HCT116 (cell line): ENCODE measurements around the gene POLE. TPM values are rescaled to one million over a fixed set of nuclear protein-coding genes. Genes with fewer than 3 reads are reported as not detected.

ENCODE experiments used
- ATAC-seq: fragments of 200-7000 bp; cut with Tn5 transposase; 2 replicates; pipeline ENCODE4 v1.9.1; 2020; ENCODE audit warnings: mild to moderate bottlenecking, moderate library complexity
- BruUV-seq: library from RNA; stranded (reverse); fragments of 400-500 nt; replicated peaks from 2 replicates; lab custom pipeline; 2021; lab: Mats Ljungman, UMichigan
- CTCF ChIA-PET: fragments of 300-600 bp; sonication (Branson Sonifier 250); formaldehyde crosslinking; loops from one replicate; lab custom pipeline; 2021; ENCODE audit warnings: antibody characterized with exemption; lab: Charles Lee
- POLR2A ChIA-PET: fragments of 300-600, 350-600 bp; sonication (Branson Sonifier 250); formaldehyde crosslinking; loops from one replicate; lab custom pipeline; 2021; ENCODE audit warnings: antibody characterized with exemption; lab: Charles Lee
- RAD21 ChIA-PET, 2 experiments: fragments of 300-600 bp; sonication (Branson Sonifier 250); formaldehyde crosslinking; loops; one replicate each; lab custom pipeline; 2023; ENCODE audit warnings: low total read pairs in 2 of 2; ENCODE audit not compliant: uncharacterized antibody in 2 of 2, unreplicated experiment in 2 of 2, low non-redundant PET in 1 of 2; lab: Charles Lee
- DNase-seq: peaks from one replicate; pipeline ENCODE4 v3.0.0-alpha.2; 2010; ENCODE audit warnings: low read depth, low spot score
- H2AFZ ChIP-seq: fragments of 200-600 bp; shearing (Covaris generic), sonication (generic); 2 replicates; pipeline ENCODE4 v1.6.1; 2017; ENCODE audit warnings: low read depth, mixed run types, mixed read lengths, antibody characterized with exemption, low read length; ENCODE audit not compliant: poor library complexity, severe bottlenecking
- H3K27ac ChIP-seq: 2 replicates; pipeline ENCODE4 v1.5.1; 2012; ENCODE audit warnings: low read depth, low read length
- H3K27me3 ChIP-seq: fragments of 200-600 bp; sonication (generic); 2 replicates; pipeline ENCODE4 v1.6.1; 2016; ENCODE audit warnings: mixed run types, low read length, mixed read lengths; ENCODE audit not compliant: insufficient read depth
- H3K36me3 ChIP-seq, 2 experiments: fragments of 200-500 bp in 1 of 2; fragments of 200-600 bp in 1 of 2; sonication (Bioruptor generic) in 1 of 2; sonication (generic) in 1 of 2; 2 replicates each; pipeline versions ENCODE4 v1.5.1 to v1.6.1; 2014 to 2016; ENCODE audit warnings: low read length in 2 of 2, inconsistent platforms in 1 of 2, mixed read lengths in 1 of 2, mixed run types in 1 of 2; ENCODE audit not compliant: insufficient read depth in 2 of 2, control insufficient read depth in 1 of 2
- H3K4me1 ChIP-seq, 2 experiments: fragments of 200-600 bp in 1 of 2; sonication (generic) in 1 of 2; 2 replicates each; pipeline versions ENCODE4 v1.5.1 to v1.6.1; 2012 to 2017; ENCODE audit warnings: low read length in 2 of 2, inconsistent platforms in 1 of 2, mild to moderate bottlenecking in 1 of 2, mixed read lengths in 1 of 2, mixed run types in 1 of 2, moderate library complexity in 1 of 2; ENCODE audit not compliant: insufficient read depth in 2 of 2, control insufficient read depth in 1 of 2
- H3K4me2 ChIP-seq: fragments of 200-600 bp; sonication (generic); 2 replicates; pipeline ENCODE4 v1.6.1; 2017; ENCODE audit warnings: mixed run types, low read length, mixed read lengths
- H3K4me3 ChIP-seq, 2 experiments: fragments of 200-600 bp in 1 of 2; sonication (generic) in 1 of 2; replicated peaks in 1 of 2; 2 replicates each; pipeline ENCODE4 v1.5.1; 2011 to 2016; ENCODE audit warnings: low read length in 2 of 2, control low read depth in 1 of 2, low read depth in 1 of 2, mild to moderate bottlenecking in 1 of 2, mixed read lengths in 1 of 2, mixed run types in 1 of 2
- H3K79me2 ChIP-seq: fragments of 200-600 bp; sonication (generic); 2 replicates; pipeline ENCODE4 v1.6.1; 2017; ENCODE audit warnings: mild to moderate bottlenecking, mixed run types, low read length, moderate library complexity, mixed read lengths; ENCODE audit not compliant: insufficient read depth
- H3K9ac ChIP-seq: fragments of 200-600 bp; sonication (generic); 2 replicates; pipeline ENCODE4 v1.6.1; 2016; ENCODE audit warnings: low read length, mixed read lengths
- H3K9me2 ChIP-seq: fragments of 200-600 bp; sonication (generic), shearing (Covaris generic); 2 replicates; pipeline ENCODE4 v1.6.1; 2017; ENCODE audit warnings: mixed run types, mild to moderate bottlenecking, moderate library complexity; ENCODE audit not compliant: insufficient read depth
- H3K9me3 ChIP-seq, 2 experiments: fragments of 200-500 bp in 1 of 2; fragments of 200-600 bp in 1 of 2; sonication (Bioruptor generic) in 1 of 2; sonication (generic) in 1 of 2; 2 replicates each; pipeline ENCODE4 v1.6.1; 2014 to 2017; ENCODE audit warnings: low read length in 2 of 2, mixed read lengths in 2 of 2, inconsistent platforms in 1 of 2, low read depth in 1 of 2, mild to moderate bottlenecking in 1 of 2, mixed run types in 1 of 2, moderate library complexity in 1 of 2; ENCODE audit not compliant: control insufficient read depth in 1 of 2, insufficient read depth in 1 of 2
- H4K20me1 ChIP-seq: fragments of 200-600 bp; sonication (generic), shearing (Covaris generic); 2 replicates; pipeline ENCODE4 v1.6.1; 2017; ENCODE audit warnings: mixed run types, mild to moderate bottlenecking, moderate library complexity; ENCODE audit not compliant: insufficient read depth
- CBX3 ChIP-seq: IDR thresholded peaks from 2 replicates; pipeline ENCODE4 v1.6.1; 2012; ENCODE audit warnings: low read depth
- CEBPB ChIP-seq: IDR thresholded peaks from 2 replicates; pipeline ENCODE4 v1.6.1; 2012; ENCODE audit warnings: low read depth
- EGR1 ChIP-seq: IDR thresholded peaks from 2 replicates; pipeline ENCODE4 v1.6.1; 2012; ENCODE audit warnings: low read depth
- EZH2 ChIP-seq: fragments of 200-600 bp; sonication (generic); IDR thresholded peaks from 2 replicates; pipeline ENCODE4 v1.6.1; 2017; ENCODE audit warnings: antibody characterized with exemption, mixed run types
- EZH2phosphoT487 ChIP-seq: fragments of 200-600 bp; IDR thresholded peaks from 2 replicates; pipeline ENCODE4 v1.6.1; 2018; ENCODE audit warnings: antibody characterized with exemption, borderline replicate concordance
- FOSL1 ChIP-seq: IDR thresholded peaks from 2 replicates; pipeline ENCODE4 v1.6.1; 2012; ENCODE audit warnings: low read depth
- JUND ChIP-seq: IDR thresholded peaks from 2 replicates; pipeline ENCODE4 v1.6.1; 2012
- MAX ChIP-seq: IDR thresholded peaks from 2 replicates; pipeline ENCODE4 v1.6.1; 2012
- SP1 ChIP-seq: IDR thresholded peaks from 2 replicates; pipeline ENCODE4 v1.6.1; 2012; ENCODE audit warnings: low read depth
- SRF ChIP-seq: IDR thresholded peaks from 2 replicates; pipeline ENCODE4 v1.6.1; 2012; ENCODE audit warnings: low read depth
- ZNF274 ChIP-seq: fragments of 200-500 bp; sonication (Bioruptor generic); IDR thresholded peaks from 2 replicates; pipeline ENCODE4 v1.6.1; 2014; ENCODE audit warnings: mild to moderate bottlenecking, low read depth, low read length, inconsistent platforms
- intact Hi-C: fragments of 100-400 bp; cut with micrococcal nuclease; formaldehyde crosslinking; loops from 2 replicates; pipeline ENCODE4 v1.10.0; 2022
- total RNA-seq: library from RNA; stranded (reverse); gene quantifications from one replicate; pipeline ENCODE4 v1.2.1, GENCODE V29; 2021; ENCODE audit not compliant: unreplicated experiment
- TF ChIP-seq, protein P1 (sequence below): IDR thresholded peaks from 2 replicates; pipeline ENCODE4 v1.6.1; 2012; ENCODE audit warnings: low read depth
- TF ChIP-seq, protein P2 (sequence below): IDR thresholded peaks from 2 replicates; pipeline ENCODE4 v1.6.1; 2011; ENCODE audit warnings: mild to moderate bottlenecking, low read length, moderate library complexity; ENCODE audit not compliant: insufficient replicate concordance; ENCODE audit errors: extremely low read depth

POLE gene
- total RNA-seq, 1 experiment from 2014 or later, result 128 TPM

DNA sequence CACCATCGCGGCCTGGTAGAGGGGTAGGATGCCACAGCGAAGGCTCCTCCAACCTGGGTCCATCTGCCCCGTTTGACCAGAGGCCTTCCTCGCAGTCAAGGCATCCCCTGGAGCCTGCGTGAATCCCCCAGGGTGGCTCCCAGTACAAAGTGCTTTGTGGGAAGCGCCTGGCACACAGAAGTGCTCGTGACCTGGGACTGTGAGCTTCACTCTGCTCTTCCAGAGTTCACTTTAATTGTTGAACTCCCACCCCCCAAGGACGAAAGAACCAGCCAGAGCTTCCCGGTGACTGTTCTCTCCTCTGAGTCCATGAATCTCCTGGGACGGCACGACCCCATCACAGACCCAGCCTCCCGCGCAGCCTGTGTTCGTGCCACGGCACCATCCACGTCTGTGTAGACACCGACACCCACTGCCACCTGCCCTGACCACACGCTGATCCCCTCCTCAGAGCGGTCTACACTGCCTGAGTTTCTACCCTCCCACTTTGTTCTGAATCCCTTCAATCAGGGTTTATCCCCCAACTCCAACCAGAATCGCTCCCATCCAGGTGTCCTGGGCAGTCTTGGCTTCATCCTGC lies 52.6 kb downstream of the POLE start:
- Histone ChIP-seq H3K4me2 (no peak overlapping the region), H3K9ac (no peak overlapping the region), H3K27ac (no peak overlapping the region)
- POLR2A ChIA-PET, result no interaction called here
- TF ChIP-seq EGR1 (no peak), JUND (no peak), EZH2 (no peak)
- TF ChIP-seq, protein P1, sequence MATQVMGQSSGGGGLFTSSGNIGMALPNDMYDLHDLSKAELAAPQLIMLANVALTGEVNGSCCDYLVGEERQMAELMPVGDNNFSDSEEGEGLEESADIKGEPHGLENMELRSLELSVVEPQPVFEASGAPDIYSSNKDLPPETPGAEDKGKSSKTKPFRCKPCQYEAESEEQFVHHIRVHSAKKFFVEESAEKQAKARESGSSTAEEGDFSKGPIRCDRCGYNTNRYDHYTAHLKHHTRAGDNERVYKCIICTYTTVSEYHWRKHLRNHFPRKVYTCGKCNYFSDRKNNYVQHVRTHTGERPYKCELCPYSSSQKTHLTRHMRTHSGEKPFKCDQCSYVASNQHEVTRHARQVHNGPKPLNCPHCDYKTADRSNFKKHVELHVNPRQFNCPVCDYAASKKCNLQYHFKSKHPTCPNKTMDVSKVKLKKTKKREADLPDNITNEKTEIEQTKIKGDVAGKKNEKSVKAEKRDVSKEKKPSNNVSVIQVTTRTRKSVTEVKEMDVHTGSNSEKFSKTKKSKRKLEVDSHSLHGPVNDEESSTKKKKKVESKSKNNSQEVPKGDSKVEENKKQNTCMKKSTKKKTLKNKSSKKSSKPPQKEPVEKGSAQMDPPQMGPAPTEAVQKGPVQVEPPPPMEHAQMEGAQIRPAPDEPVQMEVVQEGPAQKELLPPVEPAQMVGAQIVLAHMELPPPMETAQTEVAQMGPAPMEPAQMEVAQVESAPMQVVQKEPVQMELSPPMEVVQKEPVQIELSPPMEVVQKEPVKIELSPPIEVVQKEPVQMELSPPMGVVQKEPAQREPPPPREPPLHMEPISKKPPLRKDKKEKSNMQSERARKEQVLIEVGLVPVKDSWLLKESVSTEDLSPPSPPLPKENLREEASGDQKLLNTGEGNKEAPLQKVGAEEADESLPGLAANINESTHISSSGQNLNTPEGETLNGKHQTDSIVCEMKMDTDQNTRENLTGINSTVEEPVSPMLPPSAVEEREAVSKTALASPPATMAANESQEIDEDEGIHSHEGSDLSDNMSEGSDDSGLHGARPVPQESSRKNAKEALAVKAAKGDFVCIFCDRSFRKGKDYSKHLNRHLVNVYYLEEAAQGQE, result no peak
- TF ChIP-seq, all 23 proteins: peak for 0
- Histone ChIP-seq H2AFZ (no peak overlapping the region), H3K4me3 (no peak overlapping the region), H3K79me2 (no peaks in the 10 kb centered on the region), H3K27me3 (no peaks in the 10 kb centered on the region), H3K9me2 (no peaks in the 10 kb centered on the region), H3K36me3 (peaks cover 39 to 71% of the 10 kb centered on the region in 2 experiments), H4K20me1 (no peaks in the 10 kb centered on the region), H3K9me3 (no peaks in the 10 kb centered on the region), H3K4me1 (no peaks in the 10 kb centered on the region)
- RAD21 ChIA-PET, result no interaction called here
- no TSS peak for BruUV-seq
- CTCF ChIA-PET, result no interaction called here
- intact Hi-C loops, result no loop called here
- ATAC-seq (no peak), DNase-seq (no peak)

GRCh38 chr12:132633901-132634300 lies 53.2 kb downstream of the POLE start:
- ChIA-PET POLR2A (no interaction called here), CTCF (no interaction called here), RAD21 (no interaction called here)
- Histone ChIP-seq H3K27ac (no peak overlapping the region), H3K79me2 (no peaks in the 10 kb centered on the region), H3K36me3 (peaks cover 36 to 75% of the 10 kb centered on the region in 2 experiments), H3K9ac (no peak overlapping the region), H4K20me1 (no peaks in the 10 kb centered on the region), H3K4me3 (no peak overlapping the region), H3K9me3 (no peaks in the 10 kb centered on the region), H3K4me2 (no peak overlapping the region), H3K27me3 (no peaks in the 10 kb centered on the region), H3K4me1 (no peaks in the 10 kb centered on the region), H2AFZ (no peak overlapping the region), H3K9me2 (no peaks in the 10 kb centered on the region)
- ATAC-seq, result no peak
- no TSS peak for BruUV-seq
- intact Hi-C loops, result no loop called here
- DNase-seq, result no peak
- TF ChIP-seq CBX3 (no peak), EGR1 (no peak), ZNF274 (no peak), EZH2phosphoT487 (no peak), MAX (no peak), SP1 (no peak), SRF (no peak), FOSL1 (no peak), CEBPB (no peak), EZH2 (no peak)
- TF ChIP-seq, protein P2, sequence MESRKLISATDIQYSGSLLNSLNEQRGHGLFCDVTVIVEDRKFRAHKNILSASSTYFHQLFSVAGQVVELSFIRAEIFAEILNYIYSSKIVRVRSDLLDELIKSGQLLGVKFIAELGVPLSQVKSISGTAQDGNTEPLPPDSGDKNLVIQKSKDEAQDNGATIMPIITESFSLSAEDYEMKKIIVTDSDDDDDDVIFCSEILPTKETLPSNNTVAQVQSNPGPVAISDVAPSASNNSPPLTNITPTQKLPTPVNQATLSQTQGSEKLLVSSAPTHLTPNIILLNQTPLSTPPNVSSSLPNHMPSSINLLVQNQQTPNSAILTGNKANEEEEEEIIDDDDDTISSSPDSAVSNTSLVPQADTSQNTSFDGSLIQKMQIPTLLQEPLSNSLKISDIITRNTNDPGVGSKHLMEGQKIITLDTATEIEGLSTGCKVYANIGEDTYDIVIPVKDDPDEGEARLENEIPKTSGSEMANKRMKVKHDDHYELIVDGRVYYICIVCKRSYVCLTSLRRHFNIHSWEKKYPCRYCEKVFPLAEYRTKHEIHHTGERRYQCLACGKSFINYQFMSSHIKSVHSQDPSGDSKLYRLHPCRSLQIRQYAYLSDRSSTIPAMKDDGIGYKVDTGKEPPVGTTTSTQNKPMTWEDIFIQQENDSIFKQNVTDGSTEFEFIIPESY, result no peak
